Spleen (tissue), 11 donors: Measurements from ENCODE around the gene GPR18. TPM values are rescaled to one million over a fixed set of nuclear protein-coding genes. Genes with fewer than 3 reads are reported as not detected.
"Not testable (repeated sequence)": the region's sequence is repeated elsewhere in the genome, so short reads cannot be mapped to it uniquely, and the experiment has no call there.

Source experiments
- DNase-seq: peaks from one replicate; pipeline ENCODE4 v3.0.0-alpha.2; 2020
- H3K27ac ChIP-seq, 8 donors: fragments of 200-600 bp; sonication (generic) in 7 of 8; 1 replicate in 4 of 8; 2 replicates in 4 of 8; pipeline versions ENCODE4 v1.5.0 to v1.8.0; 2016 to 2021; ENCODE audit warnings: inconsistent platforms in 4 of 8, mild to moderate bottlenecking in 4 of 8, moderate library complexity in 1 of 8
- H3K27me3 ChIP-seq, 7 donors: fragments of 200-600 bp; sonication (generic) in 6 of 7; replicated peaks in 1 of 7; 1 replicate in 4 of 7; 2 replicates in 3 of 7; pipeline versions ENCODE4 v1.5.0 to v1.8.0; 2016 to 2021; ENCODE audit warnings: inconsistent platforms in 3 of 7, mild to moderate bottlenecking in 1 of 7
- H3K36me3 ChIP-seq, 6 donors: fragments of 200-600 bp; sonication (generic) in 5 of 6; 1 replicate in 4 of 6; 2 replicates in 2 of 6; pipeline versions ENCODE4 v1.5.0 to v1.8.0; 2016 to 2021; ENCODE audit warnings: inconsistent platforms in 2 of 6
- H3K4me1 ChIP-seq, 6 donors: fragments of 200-600 bp; sonication (generic) in 5 of 6; 1 replicate in 3 of 6; 2 replicates in 3 of 6; pipeline versions ENCODE4 v1.5.0 to v1.8.0; 2016 to 2021; ENCODE audit warnings: inconsistent platforms in 3 of 6
- H3K4me3 ChIP-seq, 8 donors: fragments of 200-600 bp; sonication (generic) in 7 of 8; 1 replicate in 4 of 8; 2 replicates in 4 of 8; pipeline versions ENCODE4 v1.5.0 to v1.8.0; 2016 to 2021; ENCODE audit warnings: inconsistent platforms in 4 of 8, mild to moderate bottlenecking in 4 of 8, moderate library complexity in 2 of 8
- H3K9me3 ChIP-seq, 8 donors: fragments of 200-600 bp; sonication (generic) in 7 of 8; 1 replicate in 4 of 8; 2 replicates in 4 of 8; pipeline versions ENCODE4 v1.5.0 to v1.8.0; 2016 to 2021; ENCODE audit warnings: inconsistent platforms in 4 of 8
- CTCF ChIP-seq, 11 experiments: fragments of 200-600 bp in 7 of 11; fragments of 450-650 bp in 4 of 11; sonication (generic) in 4 of 11; IDR thresholded peaks in 8 of 11; conservative IDR thresholded peaks in 3 of 11; 1 replicate in 7 of 11; 2 replicates in 4 of 11; pipeline versions ENCODE4 v1.4.0 to v1.8.0; 2016 to 2021; ENCODE audit warnings: antibody characterized with exemption in 11 of 11, inconsistent platforms in 4 of 11, mild to moderate bottlenecking in 1 of 11
- POLR2A ChIP-seq, 3 donors: fragments of 450-650 bp; IDR thresholded peaks; one replicate each; pipeline ENCODE4 v1.5.1; 2017; ENCODE audit warnings: antibody characterized with exemption in 3 of 3, mild to moderate bottlenecking in 1 of 3
- POLR2AphosphoS5 ChIP-seq, 3 donors: sonication (generic); formaldehyde crosslinking; IDR thresholded peaks; one replicate each; pipeline ENCODE4 v1.5.1; 2017; ENCODE audit warnings: antibody characterized with exemption in 3 of 3
- WGBS, 5 donors: extraction: QIAGEN DNeasy Blood & Tissue Kit in 3 of 5; methylation state at CpG; one replicate each; pipeline versions ENCODE4 v1.1.5 to v1.1.7; 2013 to 2018; 5-methylcytosine and 5-hydroxymethylcytosine counted together
- intact Hi-C: fragments of 100-400 bp; cut with DNase I; formaldehyde crosslinking; loops from one replicate; pipeline ENCODE4 v1.15.0; 2023; ENCODE audit warnings: low total_unique reads
- polyA plus RNA-seq, 3 donors: library from polyadenylated mRNA; stranded (reverse); fragments of 200-250 nt; gene quantifications; one replicate each; pipeline ENCODE4 v1.2.1, GENCODE V29; 2013
- total RNA-seq, 7 donors: library from RNA; depleted of rRNA in 3 of 7; stranded (reverse); fragments of >200 nt in 3 of 7; fragmentation: NEBNext Ultra II Directional in 4 of 7; extraction: Animal tissue kit (Norgen Biotek cat#: 25700) in 4 of 7; gene quantifications; one replicate each; pipeline versions ENCODE4 v1.1.0 to v1.2.1, GENCODE V29; 2016 to 2021
- donor health status: healthy with polysubstance abuse.
- donor health status: DM: no; HTN: no; CAD: no; lungs with moderate emphysema.
- donor health status: DM: no; HTN: no; CAD: no.
- donor health status: Bipolar disorder and iron deficiency.
- donor health status: healthy.
- donor health status: DM: no; HTN: no; CAD: no.
- donor health status: DM: yes; HTN: yes; CAD: no.

Gene GPR18
- total and polyA plus RNA-seq, 10 donors, result 9.6 to 33.9 (median 16.8) TPM

DNA sequence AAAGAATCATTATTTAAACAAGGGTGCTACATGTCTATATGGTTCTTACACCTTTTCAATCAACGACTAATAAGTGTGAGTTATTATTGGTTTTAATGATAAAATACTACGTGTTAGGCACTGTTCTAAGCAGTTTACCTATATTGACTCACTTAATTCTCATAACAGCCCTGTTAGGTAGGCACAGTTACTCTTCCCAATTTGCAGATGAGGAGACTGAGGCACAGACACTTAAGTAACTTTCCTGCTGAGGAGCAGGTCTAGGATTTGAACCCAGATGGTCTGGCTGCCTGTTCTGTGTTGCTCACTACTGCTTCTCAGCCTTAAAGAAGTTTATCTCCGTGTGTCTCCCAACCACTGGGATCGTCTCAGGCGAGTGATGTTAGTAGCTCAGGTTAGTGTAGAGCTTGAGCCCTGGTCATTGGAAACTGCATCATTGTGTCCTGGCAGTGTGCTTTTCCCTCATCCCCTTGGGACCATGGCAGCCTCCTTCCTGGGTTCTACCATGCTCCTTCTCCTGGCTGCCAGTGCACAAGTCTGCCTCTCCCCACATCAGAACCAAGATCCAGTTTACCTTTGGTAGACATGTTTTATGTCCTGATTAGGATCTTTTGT lies 46.7 kb downstream of the GPR18 start:
- DNase-seq, result no peak

GRCh38 chr13:99210627-99211026 lies 47.6 kb downstream of the GPR18 start:
- DNase-seq, H3K9me3 ChIP-seq, intact Hi-C loops, H3K4me3 ChIP-seq, H3K27me3 ChIP-seq, H3K27ac ChIP-seq: not testable (repeated sequence)
- H3K36me3 ChIP-seq, result peaks cover 0 to 43% (median 2%) of the 10 kb centered on the region in 6 donors
- H3K4me1 ChIP-seq, result peaks cover 11 to 96% (median 40%) of the 10 kb centered on the region in 6 donors
- WGBS, 5 donors, result 87 to 93% (median 89%) methylated on average over 9 of the region's 9 CpGs

More for the DNA sequence above, 46.7 kb downstream of the GPR18 start:
- H3K27ac ChIP-seq, result no peak overlapping the region
- peaks cover 12 to 96% (median 41%) of the 10 kb centered on the region in 6 donors for H3K4me1 ChIP-seq
- H3K36me3 ChIP-seq, result peaks cover 0 to 40% (median 2%) of the 10 kb centered on the region in 6 donors
- H3K9me3 ChIP-seq, result no peaks in the 10 kb centered on the region
- no peaks in the 10 kb centered on the region for H3K27me3 ChIP-seq
- TF ChIP-seq POLR2A (IDR thresholded peaks at IDR 0.05), result no peak
- no peak for TF ChIP-seq POLR2AphosphoS5 (IDR thresholded peaks at IDR 0.05)
- TF ChIP-seq CTCF (IDR thresholded peaks at IDR 0.05 in 8 of 11, conservative IDR thresholded peaks at IDR 0.05 in 3 of 11), result no peak
- WGBS, 5 donors, result 90 to 97% (median 93%) methylated on average over 4 to 5 of the region's 5 CpGs
- intact Hi-C loops, result no loop called here
- H3K4me3 ChIP-seq, result no peak overlapping the region

DNA sequence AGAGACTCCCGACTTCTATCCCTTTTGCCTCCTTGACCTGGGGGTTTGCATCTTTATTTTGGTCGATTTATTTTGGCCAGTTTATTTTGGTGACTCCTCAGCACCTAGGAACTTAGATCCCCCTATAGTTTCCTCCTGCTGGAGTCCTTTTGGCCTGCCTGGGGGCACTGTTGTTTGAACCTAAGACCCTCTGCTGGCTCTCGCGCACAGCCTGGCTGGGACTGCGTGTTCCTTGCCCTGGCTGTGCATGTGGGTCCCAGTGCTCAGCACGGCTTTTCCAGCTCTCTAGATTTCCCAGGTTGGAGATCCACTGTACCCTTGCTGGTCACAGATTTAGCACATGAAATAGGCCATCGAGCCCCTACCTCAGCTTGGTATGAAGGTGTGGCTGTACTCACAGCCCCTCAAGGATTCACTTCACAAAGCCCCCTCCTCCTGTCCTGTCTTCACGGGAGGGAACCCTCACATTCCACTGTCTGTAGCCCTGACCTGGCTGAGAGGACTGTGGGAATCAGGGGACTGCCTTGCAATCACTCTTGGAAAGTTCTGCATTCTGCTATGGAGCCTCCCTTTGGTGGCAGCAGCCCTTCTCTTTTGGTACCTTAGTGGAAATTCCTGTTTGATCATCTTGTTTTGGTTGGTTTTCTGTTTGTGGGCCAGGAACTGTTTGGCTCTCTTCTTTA lies 49.2 kb downstream of the GPR18 start:
- no peaks in the 10 kb centered on the region for H3K9me3 ChIP-seq
- H3K27ac ChIP-seq, result no peak overlapping the region
- DNase-seq, result no peak
- no peak for TF ChIP-seq CTCF (IDR thresholded peaks at IDR 0.05 in 8 of 11, conservative IDR thresholded peaks at IDR 0.05 in 3 of 11)
- no peak for TF ChIP-seq POLR2AphosphoS5 (IDR thresholded peaks at IDR 0.05)
- no peak for TF ChIP-seq POLR2A (IDR thresholded peaks at IDR 0.05)
- peaks cover 20 to 96% (median 40%) of the 10 kb centered on the region in 6 donors for H3K4me1 ChIP-seq
- H3K4me3 ChIP-seq, result no peak overlapping the region
- H3K27me3 ChIP-seq, result no peaks in the 10 kb centered on the region
- intact Hi-C loops, result no loop called here
- peaks cover 0 to 43% (median 2%) of the 10 kb centered on the region in 6 donors for H3K36me3 ChIP-seq
- 86 to 93% (median 90%) methylated on average over 8 of the region's 8 CpGs for WGBS, 5 donors

DNA sequence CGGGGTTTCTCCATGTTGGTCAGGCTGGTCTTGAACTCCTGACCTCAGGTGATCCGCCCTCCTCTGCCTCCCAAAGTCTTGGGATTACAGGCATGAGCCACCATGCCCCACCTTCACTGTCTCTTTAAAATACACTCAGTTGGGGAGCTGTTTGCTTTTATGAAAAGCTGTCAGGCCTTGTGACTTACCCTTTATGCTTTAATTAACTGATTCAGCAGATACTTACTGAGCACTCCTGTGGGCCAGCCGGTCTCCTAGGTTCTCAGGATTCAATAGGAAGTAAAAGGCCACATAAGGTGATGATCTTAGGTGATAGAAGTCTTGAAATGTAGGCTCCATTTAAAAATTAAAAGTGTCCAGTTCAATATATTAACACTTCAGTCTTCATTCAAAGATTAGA lies 50.0 kb downstream of the GPR18 start:
- Histone ChIP-seq H3K36me3 (peaks cover 0 to 38% (median 2%) of the 10 kb centered on the region in 6 donors), H3K27ac (no peak overlapping the region), H3K4me1 (peaks cover 28 to 96% (median 43%) of the 10 kb centered on the region in 6 donors), H3K4me3 (no peak overlapping the region), H3K27me3 (no peaks in the 10 kb centered on the region), H3K9me3 (no peaks in the 10 kb centered on the region)
- intact Hi-C loops, result no loop called here
- WGBS, 5 donors, result 83 to 94% (median 88%) methylated on average over 3 of the region's 3 CpGs
- DNase-seq, result no peak
- TF ChIP-seq POLR2A (IDR thresholded peaks at IDR 0.05) (no peak), CTCF (IDR thresholded peaks at IDR 0.05 in 8 of 11, conservative IDR thresholded peaks at IDR 0.05 in 3 of 11) (no peak), POLR2AphosphoS5 (IDR thresholded peaks at IDR 0.05) (no peak)
